ENCODE measurements around the gene EHD4.

Gene EHD4

DNA sequence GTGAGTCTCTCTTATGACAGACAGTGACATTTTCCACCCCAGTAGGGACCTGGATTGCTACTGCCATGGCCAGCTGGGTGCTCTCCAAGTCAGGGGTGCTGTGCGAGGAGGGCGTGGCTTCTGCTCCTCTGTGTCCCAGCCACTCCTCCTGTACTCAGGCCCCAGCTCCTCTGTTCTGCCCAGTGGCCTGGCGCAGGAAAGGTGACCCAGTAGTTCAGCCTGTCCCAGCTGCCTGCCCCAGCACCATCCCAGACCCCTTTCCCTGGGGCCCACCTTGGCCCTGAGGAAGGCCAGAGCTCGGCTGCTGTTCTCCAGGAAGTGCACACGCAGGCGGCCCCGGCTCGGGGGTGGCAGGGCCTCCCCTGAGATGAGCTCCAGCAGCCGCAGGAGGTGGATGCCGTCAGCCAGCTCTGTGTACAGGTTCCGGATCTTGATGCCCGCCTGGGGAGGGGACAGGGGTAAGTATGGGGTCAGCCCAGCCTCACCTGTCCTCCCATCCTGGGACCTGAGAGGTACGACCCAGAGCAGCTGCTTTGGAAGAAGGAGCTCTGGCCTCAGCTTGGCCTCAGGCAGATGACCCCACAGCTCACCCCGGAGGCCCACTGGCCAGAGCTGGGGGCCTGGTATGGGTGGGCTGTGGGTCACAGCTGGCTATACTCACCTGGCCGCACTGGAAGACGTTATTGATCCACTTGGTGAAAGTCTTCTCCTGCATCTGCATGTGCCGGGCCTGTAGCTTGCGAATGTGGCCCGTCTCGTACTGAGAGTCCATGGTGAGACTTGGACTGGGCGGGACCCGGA lies 79.5 kb downstream of the EHD4 start:
- DNase-seq = no peak

DNA sequence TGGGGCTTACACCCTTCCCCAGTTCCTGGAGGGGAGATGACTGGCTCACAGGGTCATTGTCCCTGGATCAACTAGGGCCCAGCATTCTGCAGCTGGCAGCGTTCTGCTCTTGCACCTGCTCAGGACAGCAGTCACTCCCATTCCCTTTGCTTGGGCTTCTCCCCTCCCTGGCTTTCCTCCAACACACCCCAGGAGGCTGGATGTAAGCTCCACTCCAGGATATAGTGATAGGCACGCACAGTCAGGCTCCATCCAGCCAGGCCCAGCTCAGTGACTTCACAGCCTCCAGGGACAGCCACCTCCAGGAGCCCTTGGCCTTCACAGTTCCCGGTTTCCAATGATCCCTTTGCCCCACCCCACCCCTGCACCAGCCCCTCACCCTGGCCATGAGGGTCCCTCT lies 80.4 kb downstream of the EHD4 start:
- DNase-seq = no peak

DNA sequence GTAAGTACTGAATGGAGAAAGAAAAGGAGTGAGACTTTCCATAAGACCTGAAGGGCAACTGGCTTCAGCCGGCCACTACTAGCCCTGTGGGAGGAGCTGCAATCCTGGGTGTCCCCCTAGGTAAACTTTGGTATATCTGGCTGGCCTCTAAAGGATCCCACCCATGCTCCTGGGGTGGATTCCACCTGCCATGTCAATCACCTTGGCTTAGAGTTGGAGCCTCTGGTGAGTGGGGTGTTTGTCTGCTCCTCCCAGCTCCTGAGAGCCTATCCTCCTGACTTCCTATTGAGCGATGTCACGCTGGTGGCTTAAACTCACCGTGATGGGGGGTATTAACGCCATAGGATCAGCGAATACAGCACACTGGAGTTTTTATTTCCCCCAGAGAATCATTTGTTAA lies 81.1 kb downstream of the EHD4 start:
- DNase-seq = no peak

DNA sequence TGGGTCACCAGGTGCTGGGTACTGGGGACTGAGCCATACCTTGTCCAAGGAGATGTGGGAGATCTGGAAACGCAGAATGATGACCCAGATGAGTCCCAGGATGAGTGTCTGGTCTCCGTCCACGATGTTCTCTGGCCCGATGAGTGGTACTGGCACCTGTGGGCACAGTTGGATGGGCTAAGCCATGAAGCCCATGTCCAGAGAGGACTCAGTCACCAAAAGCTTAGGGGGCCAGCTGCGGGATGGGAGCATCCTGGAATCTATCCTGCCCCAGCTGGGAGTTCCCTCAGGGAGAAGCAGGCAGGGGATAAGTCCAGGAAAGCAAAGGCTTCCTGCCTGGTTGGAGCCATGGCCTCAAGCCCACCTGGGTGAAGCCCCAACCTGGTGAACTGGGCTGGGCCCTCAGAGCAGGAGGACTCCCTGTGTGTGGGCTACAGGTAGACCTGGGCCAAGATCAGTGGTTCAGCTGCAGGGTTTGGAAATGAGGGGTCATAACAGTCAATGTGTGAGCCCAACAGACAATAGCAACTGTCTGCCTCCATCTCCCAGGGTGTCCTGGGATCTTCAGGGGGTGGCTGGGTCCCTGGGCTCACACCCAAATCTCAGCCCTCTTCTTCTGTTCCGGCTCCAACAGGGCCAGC lies 82.2 kb downstream of the EHD4 start:
- no peak for DNase-seq

DNA sequence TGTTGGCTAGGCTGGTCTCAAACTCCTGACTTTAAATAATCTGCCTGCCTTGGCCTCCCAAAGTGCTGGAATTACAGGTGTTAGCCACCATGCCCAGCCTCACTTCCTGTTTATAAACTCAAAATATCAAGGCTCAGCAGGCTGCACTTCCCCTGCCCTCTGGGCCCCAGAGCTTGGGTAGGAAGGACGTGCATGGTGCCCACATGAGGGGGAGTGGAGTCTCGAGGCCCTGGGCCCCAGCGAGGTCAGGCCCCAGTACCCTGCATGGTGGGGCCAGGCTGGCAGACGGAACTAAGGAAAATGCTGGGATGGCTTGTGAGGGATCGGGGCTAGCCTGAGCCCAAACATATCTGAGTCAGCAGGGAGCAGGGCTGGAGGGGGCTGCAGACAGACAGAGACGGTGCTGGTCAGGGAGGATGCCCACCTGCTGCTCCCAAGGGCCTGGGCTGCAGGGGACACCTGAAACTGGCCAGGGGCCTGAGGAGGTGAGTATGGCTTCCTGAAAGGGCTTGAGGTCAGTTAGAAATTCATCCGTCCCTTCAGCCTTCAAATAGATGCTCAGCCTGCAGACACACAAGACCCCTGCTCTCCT lies 83.6 kb downstream of the EHD4 start:
- DNase-seq = no peak

DNA sequence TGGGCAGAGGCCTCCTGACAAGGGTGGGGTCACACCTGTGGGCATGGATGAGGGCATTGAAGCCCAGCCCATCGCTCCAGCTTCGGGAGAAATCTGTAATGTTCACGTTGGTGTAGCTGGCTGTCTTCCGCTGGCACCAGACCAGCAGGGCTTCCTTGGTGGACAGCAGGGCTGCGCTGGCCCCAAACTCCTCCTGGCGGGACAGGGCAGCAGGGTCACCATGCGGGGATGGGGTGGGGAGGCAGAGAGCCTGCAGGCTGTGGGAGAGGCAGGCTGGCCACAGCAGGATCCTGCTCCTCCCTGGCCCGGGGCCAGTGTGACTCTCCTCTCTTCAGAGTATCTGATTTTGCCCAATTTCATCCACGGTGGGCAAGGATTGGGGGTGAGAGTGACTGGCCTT lies 84.5 kb downstream of the EHD4 start:
- DNase-seq = no peak

DNA sequence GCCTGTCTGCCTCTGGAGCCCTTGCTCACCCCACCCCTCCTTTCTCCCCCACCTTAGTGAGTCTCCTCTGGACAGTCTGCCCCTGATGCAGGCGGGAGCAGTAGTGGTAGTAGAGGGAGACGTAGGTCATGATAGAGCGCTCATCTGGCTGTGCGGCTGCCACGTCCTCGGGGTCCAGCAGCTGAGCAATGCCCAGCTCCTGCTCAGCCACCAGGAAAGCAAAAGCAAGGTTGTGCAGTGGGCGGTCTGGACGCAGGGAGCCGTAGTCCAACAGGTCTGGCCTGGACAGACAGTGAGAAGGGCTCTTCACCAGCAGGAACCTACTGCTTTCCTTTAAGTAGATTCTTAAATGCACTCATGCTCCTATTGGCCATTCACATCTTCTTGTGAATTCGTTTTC lies 85.2 kb downstream of the EHD4 start:
- no peak for DNase-seq

DNA sequence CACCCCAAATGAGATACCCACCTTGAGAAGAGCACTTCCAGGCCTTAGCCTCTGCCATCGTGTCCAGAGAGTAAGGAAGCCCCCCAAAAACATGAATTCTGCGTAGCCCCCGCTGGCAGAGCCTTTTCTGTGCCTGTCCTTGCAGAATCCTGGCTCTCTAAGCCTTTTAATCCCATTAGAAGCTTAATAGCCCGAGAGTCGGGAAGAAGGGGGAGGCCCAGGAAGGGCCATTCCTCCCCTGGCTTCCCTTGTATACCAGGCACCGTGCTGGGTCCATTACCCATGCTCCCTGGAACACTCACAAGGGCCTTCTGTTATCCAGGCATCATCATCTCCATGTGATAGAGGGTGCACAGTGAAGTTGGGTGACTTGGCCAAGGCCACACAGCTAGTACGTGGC lies 85.6 kb downstream of the EHD4 start:
- no peak for DNase-seq

DNA sequence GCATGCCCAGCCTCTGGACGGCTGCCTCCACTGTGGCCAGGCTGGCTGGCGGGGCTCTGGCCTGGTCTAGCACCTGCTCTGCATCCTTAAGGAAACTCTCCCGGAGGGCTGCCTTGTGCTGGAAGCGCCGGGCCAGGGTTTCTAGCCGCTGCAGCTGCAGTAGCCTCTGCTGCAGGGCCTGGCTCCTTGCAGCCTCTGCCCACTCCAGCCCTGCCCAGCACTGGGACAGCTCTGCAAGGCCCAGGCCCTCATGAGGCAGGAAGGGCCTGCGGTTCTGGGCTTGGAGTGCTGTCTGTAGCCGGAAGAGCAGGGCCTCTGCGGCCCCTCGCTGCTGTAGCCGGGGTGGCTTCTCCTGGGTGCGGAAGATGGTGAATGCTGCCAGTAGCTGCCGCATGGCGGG lies 86.5 kb downstream of the EHD4 start:
- no peak for DNase-seq

DNA sequence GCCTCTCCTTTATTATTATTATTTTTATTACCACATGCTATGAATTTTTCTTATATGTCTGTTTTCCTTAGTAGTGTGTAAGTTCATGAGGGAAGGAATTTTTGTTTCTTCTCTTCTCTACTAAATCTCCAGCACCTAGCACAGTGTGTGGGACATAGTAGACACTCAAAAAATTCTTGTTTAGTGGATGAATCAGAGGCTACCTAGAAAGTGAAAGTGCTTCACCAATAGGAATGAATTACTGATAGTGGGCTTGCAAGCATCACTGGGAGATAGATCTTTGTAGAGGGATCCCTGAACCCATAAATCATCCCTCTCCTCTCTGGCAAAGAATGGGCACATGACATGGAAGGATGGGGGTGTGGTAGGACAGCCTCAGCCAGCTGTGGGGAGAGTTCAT lies 87.0 kb downstream of the EHD4 start:
- DNase-seq = no peak

DNA sequence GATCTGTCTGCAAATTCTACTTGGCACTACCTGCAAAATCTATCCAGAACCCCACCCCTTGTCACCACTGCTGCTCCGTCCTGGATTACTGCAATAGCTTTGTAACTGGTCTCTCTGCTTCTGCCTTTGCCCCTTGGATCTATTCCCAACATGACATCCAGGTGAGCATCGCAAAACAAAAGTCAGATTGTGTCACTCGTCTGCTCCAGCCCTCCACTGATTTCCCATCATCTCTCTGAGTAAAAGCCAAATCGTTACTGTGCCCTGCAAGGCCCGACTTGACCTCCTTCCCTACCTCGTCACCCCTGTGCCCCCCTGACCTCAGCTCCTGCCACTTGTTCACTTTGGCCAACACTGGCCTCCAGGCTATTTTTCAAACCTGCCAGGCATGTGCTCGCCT lies 87.9 kb downstream of the EHD4 start:
- DNase-seq = no peak

DNA sequence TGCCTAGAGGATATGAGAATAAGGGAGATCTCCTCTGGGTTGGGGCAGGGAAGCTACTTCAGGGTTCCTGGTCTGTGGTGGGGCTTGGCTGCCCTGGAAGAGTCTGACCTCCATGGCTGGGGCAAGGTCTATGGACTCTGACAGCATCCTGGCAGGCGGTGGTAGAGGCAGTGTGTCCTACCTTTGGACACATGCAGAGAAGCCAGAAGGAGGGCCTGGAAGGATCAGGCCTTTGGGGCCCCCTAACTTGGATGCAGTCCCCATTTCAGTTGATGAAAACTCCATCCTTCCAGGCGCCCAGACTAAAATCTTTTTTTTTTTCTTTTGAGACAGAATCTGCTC lies 88.9 kb downstream of the EHD4 start:
- no peak for DNase-seq

DNA sequence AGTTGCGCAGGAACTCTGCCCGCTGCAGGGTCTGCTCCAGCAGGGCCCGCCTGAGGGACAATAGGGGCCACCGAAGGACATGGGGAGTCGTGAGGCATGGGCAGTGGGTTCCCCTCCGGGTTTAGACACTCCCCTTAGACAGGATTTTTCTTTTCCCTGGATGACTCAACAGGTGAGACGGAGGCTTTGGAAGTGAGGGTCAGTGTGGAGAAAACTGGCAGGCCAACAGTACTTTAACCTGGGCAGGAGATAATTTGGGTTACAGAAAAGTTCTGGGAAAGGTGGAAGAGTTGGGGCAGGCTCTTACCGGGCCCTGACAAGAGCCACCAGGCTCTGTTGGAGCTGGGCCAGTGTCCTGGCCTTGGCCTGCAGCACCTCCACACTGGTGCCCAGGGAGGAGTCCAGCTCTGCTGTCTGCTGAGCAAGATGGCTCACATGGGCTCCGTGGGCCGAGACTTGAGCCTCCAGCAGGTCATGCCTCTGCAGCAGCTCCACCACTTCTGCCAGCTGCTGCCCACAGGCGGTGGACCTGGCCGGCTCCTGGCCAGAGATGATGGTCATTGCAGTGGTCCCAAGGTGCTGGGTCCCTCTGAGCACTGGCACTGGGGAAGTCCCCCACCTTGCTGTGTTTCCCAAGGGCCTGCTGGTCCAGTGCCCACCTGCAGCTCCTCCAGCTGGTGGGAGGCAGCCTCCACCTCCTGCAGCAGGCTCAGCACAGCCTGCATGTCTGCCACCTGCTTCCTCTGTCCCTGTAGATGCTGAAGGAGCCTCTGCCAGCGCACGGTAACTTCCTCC lies 89.5 kb downstream of the EHD4 start:
- DNase-seq = no peak

DNA sequence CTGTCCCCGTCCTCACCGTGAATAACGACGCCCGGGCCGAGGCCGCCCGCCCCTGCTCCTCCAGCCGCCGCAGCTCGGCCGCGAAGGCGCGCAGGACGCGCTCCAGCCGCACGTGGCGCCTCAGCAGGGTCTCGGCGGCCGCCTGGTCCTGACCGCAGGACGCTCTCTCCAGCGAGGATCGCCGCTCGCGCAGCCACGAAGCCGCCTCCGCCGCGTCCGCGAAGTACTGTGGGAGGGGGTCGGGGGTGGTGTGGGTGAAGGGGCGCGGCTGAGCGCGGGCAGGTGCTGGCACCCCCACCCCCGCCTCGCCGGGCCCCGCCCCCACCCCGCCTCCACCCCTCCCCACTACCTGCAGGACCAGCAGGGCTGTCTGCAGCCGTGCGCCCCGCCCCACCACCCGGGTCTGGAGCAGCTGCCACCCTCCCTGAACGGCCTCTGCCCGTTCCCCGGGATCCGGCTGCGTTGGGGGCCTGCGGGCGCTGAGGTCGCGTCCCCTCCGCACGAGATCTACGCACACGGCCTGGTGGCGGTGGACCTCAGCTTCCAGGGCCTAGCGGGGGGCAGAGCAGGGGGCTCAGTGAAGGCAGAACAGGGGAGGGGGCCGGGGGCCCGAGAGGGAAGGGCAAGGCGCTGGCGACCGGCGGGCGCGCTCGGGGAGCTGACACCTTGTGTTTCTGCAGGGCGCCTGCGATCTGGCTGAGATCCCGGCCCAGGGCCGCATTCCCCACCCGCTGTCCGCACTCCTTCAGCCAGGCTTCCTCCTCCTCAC lies 90.3 kb downstream of the EHD4 start:
- peak; percentile 72 for DNase-seq

DNA sequence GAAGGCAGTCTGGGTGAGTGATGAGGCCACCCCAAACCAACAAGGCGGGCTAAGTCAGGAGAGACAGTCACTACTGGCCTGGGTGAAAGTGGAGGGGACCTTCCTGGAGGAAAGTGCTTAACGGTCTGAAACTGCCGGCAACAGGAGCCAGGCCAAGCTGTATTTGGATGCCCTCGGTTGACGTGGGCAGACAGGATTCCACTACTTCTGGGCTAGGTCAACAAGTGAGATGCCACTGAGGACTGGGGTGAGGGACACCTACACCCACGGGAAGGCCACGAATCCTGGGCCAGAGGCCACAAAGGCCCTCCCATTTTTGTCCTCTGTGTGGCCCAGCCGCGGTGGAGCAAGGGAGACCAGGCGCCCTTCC lies 90.8 kb downstream of the EHD4 start:
- DNase-seq = no peak

DNA sequence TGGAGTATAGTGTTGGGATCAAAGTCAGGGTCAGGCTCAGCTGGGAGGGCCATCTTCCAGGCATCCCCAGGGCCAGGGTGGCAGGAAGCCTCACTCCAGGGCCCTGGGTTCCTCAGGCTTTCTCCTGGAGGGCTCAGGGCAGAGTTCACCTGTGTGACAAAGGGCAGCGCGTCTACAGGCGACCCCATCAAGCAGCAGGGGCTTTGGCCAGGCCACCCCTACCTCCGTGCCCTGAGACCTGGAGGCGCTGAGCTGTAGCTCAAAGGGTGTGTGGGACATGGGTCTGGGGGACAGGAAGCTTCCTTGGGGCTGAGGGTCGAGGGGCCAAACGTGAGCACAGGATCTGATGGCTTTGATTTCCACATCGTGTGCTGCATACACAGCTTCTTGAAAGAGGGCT lies 91.3 kb downstream of the EHD4 start:
- DNase-seq = no peak

DNA sequence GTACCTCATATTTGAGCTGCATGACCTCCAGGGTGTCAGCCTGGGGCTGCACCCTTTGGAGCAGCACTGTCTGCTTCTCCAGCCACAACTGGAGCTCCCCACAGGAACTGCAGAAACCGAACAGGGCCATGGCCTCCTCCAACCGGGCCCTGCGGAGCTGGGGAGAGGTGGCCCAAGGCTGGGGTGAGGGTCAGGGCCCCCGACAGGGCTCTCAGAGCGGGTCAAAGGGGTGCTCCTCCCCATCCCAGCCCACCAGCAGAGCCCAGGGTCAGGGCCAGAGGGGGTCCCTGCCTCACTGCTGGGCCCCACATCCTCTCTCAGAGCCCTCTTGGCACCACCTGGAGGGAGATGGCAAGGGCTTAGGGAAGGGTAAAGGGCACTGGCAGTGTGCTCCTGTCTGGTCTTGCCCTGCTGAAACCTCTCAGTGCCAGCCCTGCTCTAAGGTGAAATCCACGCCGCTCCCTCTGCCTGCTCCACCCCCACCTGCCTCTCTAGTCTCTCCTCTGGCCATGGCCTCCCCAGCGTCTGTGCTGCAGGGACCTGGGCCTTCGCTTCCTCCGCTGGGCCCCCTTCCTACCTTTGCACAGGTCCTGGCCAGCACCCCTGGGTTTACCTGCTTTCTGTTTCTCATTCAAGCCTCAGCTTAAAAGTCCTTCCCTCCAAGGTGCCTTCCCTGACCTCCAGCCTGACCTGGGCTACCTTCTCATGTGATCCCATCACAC lies 92.0 kb downstream of the EHD4 start:
- DNase-seq = no peak

DNA sequence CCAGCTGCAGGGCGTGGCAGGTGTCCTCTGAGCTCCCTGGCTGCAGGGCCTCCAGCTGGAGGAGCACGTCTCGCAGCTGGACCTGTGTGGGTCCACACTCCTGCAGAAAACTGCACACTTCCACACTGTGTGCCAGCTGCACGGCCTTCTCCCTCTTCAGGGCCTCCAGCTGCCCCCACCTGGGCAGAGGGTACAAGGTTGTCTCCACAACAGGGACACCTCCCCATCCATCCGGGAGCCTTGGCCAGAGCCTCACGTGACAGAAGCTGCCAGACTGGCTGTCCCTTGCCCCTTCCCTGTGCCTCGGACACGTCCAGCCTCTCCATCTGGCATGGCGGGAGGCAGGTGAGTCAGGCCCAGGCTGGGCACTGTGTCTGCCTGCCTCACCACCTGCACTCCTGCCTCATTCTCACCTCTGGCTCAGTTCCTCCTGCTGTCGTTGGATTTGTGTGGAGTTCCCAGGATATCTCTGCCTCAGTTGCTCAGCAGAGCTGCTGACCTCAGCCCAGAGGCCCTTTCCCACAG lies 93.0 kb downstream of the EHD4 start:
- no peak for DNase-seq

DNA sequence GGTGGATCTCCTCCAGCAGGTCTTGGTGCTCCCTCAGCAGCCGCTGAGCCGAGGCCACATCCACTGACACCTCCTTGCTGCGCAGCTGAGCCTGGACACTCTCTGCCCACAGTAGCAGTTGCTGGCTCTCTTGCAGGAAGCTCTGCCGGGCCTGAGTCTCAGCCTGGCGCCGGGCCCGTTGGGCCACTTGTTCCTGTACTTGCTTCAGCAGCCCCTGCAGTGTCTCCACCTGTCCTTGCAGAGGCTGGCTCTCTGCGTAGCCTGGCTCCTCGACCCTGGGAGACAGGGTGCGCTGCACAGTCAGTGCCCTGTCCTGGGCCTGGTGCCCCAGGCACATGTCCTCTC lies 94.0 kb downstream of the EHD4 start:
- no peak for DNase-seq

DNA sequence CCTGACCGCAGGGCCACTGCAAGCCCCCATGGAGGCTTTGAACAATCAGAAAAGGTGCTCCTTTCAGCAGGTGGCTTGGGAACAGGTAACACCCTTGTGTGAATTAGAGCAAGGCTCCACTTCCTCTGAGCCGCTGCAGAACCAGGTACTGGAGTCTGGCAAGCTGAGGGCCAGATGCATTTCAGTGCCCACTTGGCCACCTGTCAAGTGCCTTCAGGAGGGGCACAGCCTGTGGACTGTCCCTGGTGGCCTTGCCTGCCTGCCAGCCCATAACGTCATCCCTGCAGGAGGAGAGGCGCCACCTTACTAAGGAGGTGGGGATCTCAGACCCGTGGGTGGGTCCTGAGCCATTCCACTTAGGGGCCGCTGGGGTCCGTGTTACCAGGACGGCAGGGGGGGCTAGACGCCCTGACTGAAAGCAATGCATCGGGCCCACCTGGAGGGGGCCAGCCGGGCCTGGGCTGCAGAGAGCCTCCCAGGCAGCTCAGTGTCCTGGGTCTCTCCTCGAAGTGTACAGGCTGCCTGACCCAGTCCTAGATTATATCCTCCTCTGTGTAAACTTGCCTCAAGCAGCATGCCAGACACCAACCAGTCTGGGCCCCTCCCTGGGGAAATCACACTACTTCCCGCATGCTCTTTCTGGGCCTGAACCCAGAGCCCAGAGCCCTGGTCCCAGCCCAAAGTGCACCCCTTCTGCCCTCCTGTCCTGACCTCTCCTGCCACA lies 94.6 kb downstream of the EHD4 start:
- no peak for DNase-seq

DNA sequence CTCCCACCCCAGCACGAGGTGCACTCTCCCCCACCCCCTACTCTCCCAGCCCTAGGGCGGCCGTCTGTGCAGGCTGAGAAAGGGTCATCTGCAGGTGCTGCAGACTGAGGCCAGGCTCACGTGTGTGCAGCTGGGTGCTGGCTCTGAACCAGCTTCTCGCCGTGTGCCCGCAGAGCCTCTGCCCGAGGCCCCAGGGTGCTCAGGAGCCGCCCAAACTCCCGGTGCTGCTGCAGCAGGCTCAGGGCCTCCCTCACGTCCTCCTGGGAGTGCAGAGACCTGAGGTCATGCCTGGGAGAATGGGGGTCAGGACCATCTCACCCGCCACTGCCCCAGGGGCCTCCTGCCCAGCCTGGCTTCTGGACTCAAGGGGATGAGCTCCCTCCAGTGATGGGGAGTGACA lies 95.7 kb downstream of the EHD4 start:
- no peak for DNase-seq

DNA sequence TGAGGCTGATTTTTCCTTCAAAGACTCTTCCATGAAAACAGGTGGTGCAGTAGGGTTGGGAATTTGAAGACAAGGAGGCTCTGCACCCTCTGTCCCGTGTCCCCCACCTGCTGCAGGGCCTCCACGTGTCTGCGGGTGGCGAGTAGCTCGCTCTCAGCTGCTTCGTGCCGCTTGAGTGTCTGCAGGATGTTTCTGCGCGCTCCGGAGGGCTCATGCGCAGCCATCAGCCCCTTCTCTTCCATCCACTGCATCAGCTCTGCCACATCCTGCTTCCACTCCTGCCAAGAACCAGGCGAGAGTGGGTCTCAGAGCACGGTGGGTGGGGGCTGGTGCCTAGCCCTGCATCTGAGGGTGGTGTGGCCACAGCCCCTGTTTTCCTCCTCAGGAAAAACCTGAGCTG lies 96.3 kb downstream of the EHD4 start:
- no peak for DNase-seq
